T-cell (primary cell): ENCODE measurements around the gene DRG2. TPM values are rescaled to one million over a fixed set of nuclear protein-coding genes. Genes with fewer than 3 reads are reported as not detected.

ENCODE experiments used
- ATAC-seq, 4 experiments: fragments of 200-7000 bp in 3 of 4; fragments of 150-1000 bp in 1 of 4; cut with Tn5 transposase; replicated peaks in 1 of 4; 1 replicate in 3 of 4; 2 replicates in 1 of 4; pipeline ENCODE4 v1.10.0; 2021; ENCODE audit warnings: moderate library complexity in 3 of 4, mild to moderate bottlenecking in 2 of 4, moderate number of reproducible peaks in 1 of 4
- CTCF ChIA-PET, 2 donors: fragments of 300-600 bp; sonication (Branson Sonifier 250); formaldehyde crosslinking; loops; one replicate each; lab custom pipeline; 2022; ENCODE audit warnings: antibody characterized with exemption in 2 of 2; lab: Charles Lee
- POLR2A ChIA-PET, 2 donors: fragments of 300-600 bp; sonication (Branson Sonifier 250); formaldehyde crosslinking; loops; one replicate each; lab custom pipeline; 2022; ENCODE audit warnings: antibody characterized with exemption in 2 of 2; lab: Charles Lee
- DNase-seq, 35 experiments: peaks; one replicate each; pipeline versions ENCODE4 v3.0.0 to v3.0.0-alpha.2; 2013 to 2023
- H3K27ac ChIP-seq: one replicate; pipeline ENCODE4 v1.5.1; 2013; ENCODE audit warnings: low read length
- H3K27me3 ChIP-seq, 2 experiments: replicated peaks in 1 of 2; 1 replicate in 1 of 2; 2 replicates in 1 of 2; pipeline versions ENCODE4 v1.6.1 to v1.7.0; 2013; ENCODE audit warnings: low read length in 1 of 2, mixed read lengths in 1 of 2; ENCODE audit not compliant: control insufficient read depth in 2 of 2, insufficient read depth in 2 of 2; ENCODE audit errors: extremely low read depth in 1 of 2
- H3K36me3 ChIP-seq, 2 donors: 1 replicate in 1 of 2; 2 replicates in 1 of 2; pipeline versions ENCODE4 v1.6.1 to v1.7.0; 2013; ENCODE audit warnings: low read length in 1 of 2; ENCODE audit not compliant: control insufficient read depth in 2 of 2, insufficient read depth in 1 of 2; ENCODE audit errors: extremely low read depth in 1 of 2
- H3K4me1 ChIP-seq, 2 experiments: 1 replicate in 1 of 2; 2 replicates in 1 of 2; pipeline versions ENCODE4 v1.6.1 to v1.7.0; 2013; ENCODE audit warnings: low read length in 2 of 2, mixed read lengths in 1 of 2; ENCODE audit not compliant: insufficient read depth in 2 of 2, control insufficient read depth in 1 of 2; ENCODE audit errors: extremely low read depth in 1 of 2
- H3K4me3 ChIP-seq, 2 donors: 1 replicate in 1 of 2; 2 replicates in 1 of 2; pipeline versions ENCODE4 v1.5.1 to v1.7.0; 2013; ENCODE audit warnings: mild to moderate bottlenecking in 2 of 2, low read length in 1 of 2, moderate library complexity in 1 of 2; ENCODE audit not compliant: control insufficient read depth in 1 of 2; ENCODE audit errors: extremely low read depth in 1 of 2
- H3K9me3 ChIP-seq: 2 replicates; pipeline ENCODE4 v1.7.0; 2013
- H3K27ac Mint-ChIP-seq, 2 donors: one replicate each; pipeline ENCODE4 v1.8.0; 2020 to 2021; ENCODE audit warnings: mild to moderate bottlenecking in 2 of 2, mixed read lengths in 2 of 2
- H3K27me3 Mint-ChIP-seq, 2 donors: one replicate each; pipeline ENCODE4 v1.8.0; 2021 to 2022; ENCODE audit warnings: mixed read lengths in 2 of 2
- H3K36me3 Mint-ChIP-seq: one replicate; pipeline ENCODE4 v1.8.0; 2021; ENCODE audit warnings: mixed read lengths
- H3K4me1 Mint-ChIP-seq, 3 donors: one replicate each; pipeline ENCODE4 v1.8.0; 2020 to 2022; ENCODE audit warnings: mixed read lengths in 3 of 3, mild to moderate bottlenecking in 1 of 3
- H3K4me3 Mint-ChIP-seq, 3 donors: one replicate each; pipeline ENCODE4 v1.8.0; 2020 to 2022; ENCODE audit warnings: mild to moderate bottlenecking in 3 of 3, mixed read lengths in 3 of 3, moderate library complexity in 3 of 3
- H3K9me3 Mint-ChIP-seq, 3 donors: one replicate each; pipeline ENCODE4 v1.8.0; 2020 to 2022; ENCODE audit warnings: mixed read lengths in 3 of 3
- WGBS: methylation state at CpG from one replicate; pipeline ENCODE4 v1.1.5; 2013; ENCODE audit warnings: missing lambda C conversion rate; ENCODE audit not compliant: insufficient coverage; 5-methylcytosine and 5-hydroxymethylcytosine counted together
- total RNA-seq, 35 experiments: library from RNA in 6 of 35; stranded (reverse) in 6 of 35; fragments of 120-200 nt in 1 of 35; gene quantifications; one replicate each; pipeline versions ENCODE4 v1.2.1 to v1.2.4 and lab custom pipeline; 2013 to 2026

Gene DRG2
- total RNA-seq, 5 donors from 2014 or later (not counting 1 experiment from before 2014, with no cell fraction given), result 48.1 to 65.7 (median 57.3) TPM

DNA sequence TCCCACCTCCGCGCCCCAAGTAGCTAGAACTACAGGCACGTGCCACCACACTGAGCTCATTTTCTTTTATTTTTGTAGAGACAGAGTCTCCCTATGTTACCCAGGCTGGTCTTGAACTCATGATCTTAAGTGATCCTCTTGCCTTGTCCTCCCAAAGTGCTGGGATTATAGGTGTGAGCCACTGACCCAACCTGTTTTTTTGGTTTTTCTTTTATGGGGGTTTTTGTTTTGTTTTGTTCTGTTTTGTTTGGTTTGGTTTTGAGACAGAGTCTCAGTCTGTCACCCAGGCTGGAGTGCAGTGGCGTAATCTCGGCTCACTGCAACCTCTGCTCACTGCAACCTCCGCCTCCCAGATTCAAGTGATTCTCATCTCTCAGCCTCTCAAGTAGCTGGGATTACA, 32.2 kb upstream of the DRG2 start:
- no peaks in the 10 kb centered on the region for H3K4me1 Mint-ChIP-seq
- Histone ChIP-seq H3K9me3 (no peaks in the 10 kb centered on the region), H3K27me3 (no peaks in the 10 kb centered on the region), H3K4me1 (no peaks in the 10 kb centered on the region), H3K36me3 (peaks cover 15 to 50% of the 10 kb centered on the region in 2 donors), H3K27ac (no peak overlapping the region), H3K4me3 (no peak overlapping the region)
- ATAC-seq (no peak), DNase-seq (no peak)
- H3K36me3 Mint-ChIP-seq, result peaks cover 38% of the 10 kb centered on the region
- no peak overlapping the region for H3K27ac Mint-ChIP-seq
- CTCF ChIA-PET, result no interaction called here
- no CpG with 5 or more reads among the region's 6 CpGs for WGBS
- POLR2A ChIA-PET, result interaction anchor here in 1 of 2 donors (0.6 kb wide), 1 partner anchor 158 kb away, joined by 13 read pairs; no protein-coding TSS in a partner anchor
- no peak overlapping the region for H3K4me3 Mint-ChIP-seq
- no peaks in the 10 kb centered on the region for H3K9me3 Mint-ChIP-seq
- H3K27me3 Mint-ChIP-seq, result no peaks in the 10 kb centered on the region

- DNase-seq (no peak), ATAC-seq (no peak)
- no peaks in the 10 kb centered on the region for H3K9me3 Mint-ChIP-seq
- peaks cover 15 to 53% of the 10 kb centered on the region in 2 donors for H3K36me3 ChIP-seq
- ChIA-PET POLR2A (no interaction called here), CTCF (no interaction called here)
- no peak overlapping the region for H3K4me3 ChIP-seq
- peaks cover 38% of the 10 kb centered on the region for H3K36me3 Mint-ChIP-seq
- no peak overlapping the region for H3K27ac ChIP-seq
- no peak overlapping the region for H3K27ac Mint-ChIP-seq
- WGBS, result 69% methylated on average over 3 of the region's 3 CpGs
- H3K27me3 ChIP-seq, result no peaks in the 10 kb centered on the region
- H3K9me3 ChIP-seq, result no peaks in the 10 kb centered on the region
- H3K4me1 Mint-ChIP-seq, result no peaks in the 10 kb centered on the region
- H3K4me1 ChIP-seq, result no peaks in the 10 kb centered on the region
- no peak overlapping the region for H3K4me3 Mint-ChIP-seq
- H3K27me3 Mint-ChIP-seq, result no peaks in the 10 kb centered on the region
Observed at GRCh38 chr17:18056214-18056613, 31.5 kb upstream of the DRG2 start.

DNA sequence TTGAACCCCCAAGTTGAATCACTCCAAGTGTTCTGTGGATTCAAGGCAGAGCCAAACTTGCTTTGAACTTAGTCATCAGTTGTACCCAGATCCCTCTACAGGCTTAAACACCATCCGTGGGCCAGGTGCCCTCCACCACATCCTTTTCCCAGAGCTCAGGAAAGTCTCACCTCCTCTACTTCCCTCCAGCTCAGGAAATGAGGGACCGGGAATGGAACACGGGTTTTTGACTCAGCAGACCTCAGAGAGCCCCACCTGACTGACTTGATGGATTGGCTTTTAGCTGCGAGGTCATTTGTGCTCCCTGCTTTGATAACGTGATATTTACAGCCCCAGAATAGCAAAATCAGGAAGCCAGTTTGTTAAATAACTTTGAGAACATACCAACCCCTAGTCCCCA, 28.5 kb upstream of the DRG2 start:
- H3K9me3 ChIP-seq, result no peaks in the 10 kb centered on the region
- H3K4me3 ChIP-seq, result no peak overlapping the region
- 71% methylated on average over 4 of the region's 5 CpGs for WGBS
- no peak overlapping the region for H3K27ac ChIP-seq
- DNase-seq (no peak), ATAC-seq (no peak)
- H3K27ac Mint-ChIP-seq, result no peak overlapping the region
- H3K36me3 Mint-ChIP-seq, result peaks cover 47% of the 10 kb centered on the region
- no peaks in the 10 kb centered on the region for H3K27me3 ChIP-seq
- ChIA-PET CTCF (no interaction called here), POLR2A (interaction anchor here in 1 of 2 donors (0.6 kb wide), 1 partner anchor 15 kb away, joined by 3 read pairs; no protein-coding TSS in a partner anchor)
- H3K9me3 Mint-ChIP-seq, result no peaks in the 10 kb centered on the region
- H3K4me1 Mint-ChIP-seq, result no peaks in the 10 kb centered on the region
- no peak overlapping the region for H3K4me3 Mint-ChIP-seq
- H3K4me1 ChIP-seq, result no peaks in the 10 kb centered on the region
- H3K27me3 Mint-ChIP-seq, result no peaks in the 10 kb centered on the region
- H3K36me3 ChIP-seq, result peaks cover 23 to 59% of the 10 kb centered on the region in 2 donors

DNA sequence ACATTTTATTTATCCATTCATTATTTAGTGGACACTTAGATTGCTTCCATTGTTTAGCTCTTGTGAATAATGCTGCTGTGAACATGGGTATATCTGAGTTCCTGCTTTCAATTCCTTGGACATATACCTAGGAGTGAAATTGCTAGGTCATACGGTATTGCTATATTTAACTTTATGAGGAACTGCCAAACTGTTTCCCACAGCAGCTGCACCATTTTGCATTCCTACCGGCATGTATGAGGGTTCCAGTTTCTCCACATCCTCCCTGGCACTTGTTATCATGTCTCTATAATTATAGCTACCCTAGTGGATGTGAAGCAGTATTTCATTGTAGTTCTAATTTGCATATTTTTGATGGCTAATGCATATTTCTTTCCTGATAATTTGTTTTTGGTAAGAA, 23.7 kb upstream of the DRG2 start:
- ChIA-PET CTCF (no interaction called here), POLR2A (interaction anchor here in 1 of 2 donors (0.6 kb wide), 1 partner anchor 37 kb away, joined by 3 read pairs; no protein-coding TSS in a partner anchor)
- Mint-ChIP-seq H3K27ac (no peak overlapping the region), H3K9me3 (no peaks in the 10 kb centered on the region), H3K4me3 (no peak overlapping the region), H3K36me3 (peaks cover 41% of the 10 kb centered on the region), H3K27me3 (no peaks in the 10 kb centered on the region), H3K4me1 (no peaks in the 10 kb centered on the region)
- no CpG with 5 or more reads among the region's 2 CpGs for WGBS
- H3K4me3 ChIP-seq, result no peak overlapping the region
- no peaks in the 10 kb centered on the region for H3K9me3 ChIP-seq
- no peak overlapping the region for H3K27ac ChIP-seq
- no peak for DNase-seq
- no peak for ATAC-seq
- H3K36me3 ChIP-seq, result peaks cover 23 to 40% of the 10 kb centered on the region in 2 donors
- H3K4me1 ChIP-seq, result no peaks in the 10 kb centered on the region
- H3K27me3 ChIP-seq, result no peaks in the 10 kb centered on the region

GRCh38 chr17:18065546-18065945, 22.2 kb upstream of the DRG2 start:
- Mint-ChIP-seq H3K27me3 (no peaks in the 10 kb centered on the region), H3K9me3 (no peaks in the 10 kb centered on the region), H3K4me3 (no peak overlapping the region), H3K27ac (no peak overlapping the region), H3K4me1 (no peaks in the 10 kb centered on the region), H3K36me3 (peaks cover 35% of the 10 kb centered on the region)
- no peaks in the 10 kb centered on the region for H3K4me1 ChIP-seq
- 97% methylated on average over 7 of the region's 11 CpGs for WGBS
- no peak for ATAC-seq
- H3K27ac ChIP-seq, result no peak overlapping the region
- peaks cover 16 to 32% of the 10 kb centered on the region in 2 donors for H3K36me3 ChIP-seq
- CTCF ChIA-PET, result interaction anchor here in 1 of 2 donors (0.5 to 0.6 kb wide), 2 partner anchors 524 to 834 kb away, joined by 3 to 4 read pairs; no protein-coding TSS in a partner anchor
- no peaks in the 10 kb centered on the region for H3K9me3 ChIP-seq
- no peaks in the 10 kb centered on the region for H3K27me3 ChIP-seq
- POLR2A ChIA-PET, result no interaction called here
- DNase-seq, result no peak
- no peak overlapping the region for H3K4me3 ChIP-seq

- H3K36me3 ChIP-seq, result peaks cover 14 to 23% of the 10 kb centered on the region in 2 donors
- no peak overlapping the region for H3K4me3 ChIP-seq
- WGBS, result 100% methylated on average over 1 of the region's 4 CpGs
- Mint-ChIP-seq H3K27ac (no peak overlapping the region), H3K4me3 (no peak overlapping the region), H3K9me3 (no peaks in the 10 kb centered on the region), H3K27me3 (no peaks in the 10 kb centered on the region), H3K4me1 (peaks cover 4 to 12% (median 11%) of the 10 kb centered on the region in 3 donors), H3K36me3 (peaks cover 33% of the 10 kb centered on the region)
- H3K27ac ChIP-seq, result no peak overlapping the region
- H3K27me3 ChIP-seq, result no peaks in the 10 kb centered on the region
- POLR2A ChIA-PET, result no interaction called here
- DNase-seq (no peak), ATAC-seq (no peak)
- CTCF ChIA-PET, result interaction anchor here in 1 of 2 donors (0.7 kb wide), 1 partner anchor 119 kb away, joined by 3 read pairs; no protein-coding TSS in a partner anchor
- no peaks in the 10 kb centered on the region for H3K9me3 ChIP-seq
- H3K4me1 ChIP-seq, result peaks cover 2 to 4% of the 10 kb centered on the region in 2 experiments
Observed at GRCh38 chr17:18066866-18067265, 20.9 kb upstream of the DRG2 start.
